Ammon's horn (tissue), 1 donor: Measurements from ENCODE around the gene PHETA1.
"Not testable (repeated sequence)": the region's sequence is repeated elsewhere in the genome, so short reads cannot be mapped to it uniquely, and the experiment has no call there.

Experiments used
- DNase-seq: peaks from one replicate; pipeline ENCODE4 v3.0.0-alpha.2; 2016; ENCODE audit warnings: low spot score

PHETA1 gene

GRCh38 chr12:111405149-111405858 is 36.4 kb upstream of the PHETA1 start:
- DNase-seq: peak; percentile 93

- no peak for DNase-seq
Observed at GRCh38 chr12:111404362-111405148, 35.7 kb upstream of the PHETA1 start.

GRCh38 chr12:111402490-111402824 is 33.6 kb upstream of the PHETA1 start:
- not testable (repeated sequence) for DNase-seq

- DNase-seq: no peak
Observed at GRCh38 chr12:111401167-111401605, 32.3 kb upstream of the PHETA1 start.

GRCh38 chr12:111399741-111400404 is 31.0 kb upstream of the PHETA1 start:
- not testable (repeated sequence) for DNase-seq

GRCh38 chr12:111398530-111398929 is 29.6 kb upstream of the PHETA1 start:
- peak; percentile 54 for DNase-seq

GRCh38 chr12:111396726-111397445 is 28.0 kb upstream of the PHETA1 start:
- peak; percentile 87 for DNase-seq

- not testable (repeated sequence) for DNase-seq
Observed at GRCh38 chr12:111396271-111396670, 27.4 kb upstream of the PHETA1 start.

- no peak for DNase-seq
Observed at GRCh38 chr12:111395336-111396187, 26.7 kb upstream of the PHETA1 start.

- no peak for DNase-seq
Observed at GRCh38 chr12:111394480-111394879, 25.6 kb upstream of the PHETA1 start.

- DNase-seq: peak; percentile 58
Observed at GRCh38 chr12:111393700-111394300, 24.9 kb upstream of the PHETA1 start.

- DNase-seq: no peak
Observed at GRCh38 chr12:111390910-111391309, 22.0 kb upstream of the PHETA1 start.

- no peak for DNase-seq
Observed at GRCh38 chr12:111389635-111390034, 20.7 kb upstream of the PHETA1 start.

GRCh38 chr12:111387747-111388323 is 18.9 kb upstream of the PHETA1 start:
- DNase-seq: no peak

- no peak for DNase-seq
Observed at GRCh38 chr12:111386885-111387284, 18.0 kb upstream of the PHETA1 start.

- no peak for DNase-seq
Observed at GRCh38 chr12:111384596-111384995, 15.7 kb upstream of the PHETA1 start.

GRCh38 chr12:111379942-111380554 is 11.2 kb upstream of the PHETA1 start:
- DNase-seq: no peak

- DNase-seq: no peak
Observed at GRCh38 chr12:111377440-111377839, 8.5 kb upstream of the PHETA1 start.

GRCh38 chr12:111373231-111373630 is 4.3 kb upstream of the PHETA1 start:
- not testable (repeated sequence) for DNase-seq
